Fibroblast of the conjunctiva (primary cell): ENCODE measurements around the gene SDS.
A peak's percentile ranks its signal among the peaks of the same experiment; 100 is the strongest.
"Not testable (repeated sequence)": the region's sequence is repeated elsewhere in the genome, so short reads cannot be mapped to it uniquely, and the experiment has no call there.

Source experiments
- DNase-seq: peaks from one replicate; pipeline ENCODE4 v3.0.0-alpha.2; 2010; ENCODE audit warnings: low read depth

SDS gene

DNA sequence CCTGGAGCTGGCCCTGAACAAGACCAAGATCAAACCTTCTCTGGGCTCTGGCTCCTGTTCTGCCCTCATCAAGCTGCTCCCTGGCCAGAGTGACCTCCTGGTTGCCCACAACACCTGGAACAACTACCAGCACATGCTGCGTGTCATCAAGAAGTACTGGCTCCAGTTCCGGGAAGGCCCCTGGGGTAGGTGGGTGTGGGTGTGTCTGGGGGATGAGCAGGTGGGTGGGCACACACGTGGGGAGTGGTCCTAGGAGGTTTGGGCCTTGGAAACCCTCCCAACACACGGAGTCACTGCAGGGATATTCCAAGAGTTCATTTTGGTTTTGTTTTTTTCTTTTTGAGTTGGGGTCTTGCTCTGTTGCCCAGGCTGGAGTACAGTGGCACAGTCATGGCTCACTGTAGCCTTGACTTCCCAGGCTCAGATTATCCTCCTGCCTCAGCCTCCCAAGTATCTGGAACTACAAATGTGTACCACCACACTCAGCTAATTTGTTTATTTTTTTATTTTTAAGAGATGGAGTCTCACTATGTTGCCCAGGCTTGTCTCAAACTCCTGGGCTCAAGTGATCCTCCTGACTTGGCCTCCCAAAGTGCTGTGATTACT is 28.8 kb downstream of the SDS start:
- DNase-seq = no peak

- DNase-seq = no peak
These were observed 29.7 kb downstream of the SDS start for GRCh38 chr12:113373969-113374368.

DNA sequence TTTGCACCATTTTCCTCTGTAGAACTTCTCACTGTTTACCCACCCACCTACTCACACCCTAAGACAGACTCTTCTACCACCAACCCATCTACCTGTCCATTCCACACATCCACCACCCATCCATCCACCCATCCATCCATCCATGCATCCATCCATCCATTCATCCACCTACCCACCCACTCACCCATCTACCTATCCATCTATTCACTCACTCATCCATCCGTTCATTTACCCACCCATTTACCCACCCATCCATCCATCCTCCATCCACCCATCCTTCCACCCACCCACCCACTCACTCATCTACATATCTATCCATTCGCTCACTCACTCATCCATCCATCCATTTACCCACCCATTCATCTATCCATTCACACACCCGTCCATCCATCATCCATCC is 30.2 kb downstream of the SDS start:
- DNase-seq = no peak

DNA sequence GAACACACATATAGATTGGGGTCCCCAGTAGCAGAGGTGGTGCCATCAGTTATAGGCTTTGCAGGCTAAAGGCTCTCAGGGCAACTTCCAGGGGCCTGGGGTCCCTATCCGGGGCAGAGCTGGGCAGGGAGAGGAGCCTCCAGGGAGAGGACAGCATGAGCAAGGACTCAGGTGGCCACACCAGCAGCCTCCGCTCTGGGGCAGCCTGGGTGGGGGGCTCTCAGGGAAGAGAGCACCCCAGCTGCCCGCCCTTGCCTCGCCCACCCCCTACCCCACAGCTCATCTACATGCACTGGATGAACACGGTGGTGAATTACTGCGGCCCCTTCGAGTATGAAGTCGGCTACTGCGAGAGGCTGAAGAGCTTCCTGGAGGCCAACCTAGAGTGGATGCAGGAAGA is 31.3 kb downstream of the SDS start:
- no peak for DNase-seq

DNA sequence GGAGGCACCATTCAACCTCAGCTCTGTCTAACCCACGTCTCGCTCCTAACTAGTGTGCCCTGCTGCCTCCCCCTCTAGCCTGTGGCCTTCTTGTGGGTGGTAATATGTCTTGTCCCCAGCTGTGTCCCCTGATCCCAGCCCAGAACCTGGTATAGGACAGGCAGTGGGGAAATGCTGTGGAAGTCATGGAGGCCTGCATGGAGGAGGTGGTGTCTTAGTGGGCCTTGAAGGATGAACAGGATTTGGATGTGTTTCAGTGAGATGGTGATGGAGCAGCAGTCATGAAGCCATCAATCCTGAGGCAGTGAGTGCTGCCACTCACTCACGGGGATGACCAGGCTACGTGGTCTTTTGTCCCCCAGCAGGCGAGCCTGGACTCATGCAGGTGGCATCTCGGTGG is 31.9 kb downstream of the SDS start:
- no peak for DNase-seq

- no peak for DNase-seq
These were observed 32.6 kb downstream of the SDS start for GRCh38 chr12:113370923-113371682.

DNA sequence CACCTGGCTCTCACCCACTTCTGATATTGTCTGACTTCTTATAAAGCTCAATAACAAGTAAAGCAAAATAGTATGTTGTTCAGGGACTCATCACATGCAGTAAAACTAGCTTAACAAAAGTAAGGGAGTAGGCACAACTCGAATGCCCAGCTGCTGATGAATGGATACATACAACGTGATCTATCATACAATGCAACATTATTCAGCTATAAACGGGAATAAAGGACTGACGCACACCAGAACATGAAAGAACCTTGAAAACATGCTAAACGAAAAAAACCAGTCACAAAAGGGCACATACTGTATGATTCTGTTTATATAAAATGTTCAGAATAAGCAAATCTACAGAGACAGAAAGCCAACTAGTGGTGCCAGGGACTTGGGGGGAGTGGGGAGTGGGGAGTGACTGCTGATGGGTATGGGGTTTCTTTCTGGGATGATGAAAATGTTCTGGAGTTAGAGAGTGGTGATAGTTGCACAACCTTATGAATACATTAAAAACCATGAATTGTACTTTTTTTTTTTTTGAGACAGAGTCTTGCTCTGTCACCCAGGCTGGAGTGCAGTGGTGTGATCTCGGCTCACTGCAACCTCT is 34.2 kb downstream of the SDS start:
- no peak for DNase-seq

DNA sequence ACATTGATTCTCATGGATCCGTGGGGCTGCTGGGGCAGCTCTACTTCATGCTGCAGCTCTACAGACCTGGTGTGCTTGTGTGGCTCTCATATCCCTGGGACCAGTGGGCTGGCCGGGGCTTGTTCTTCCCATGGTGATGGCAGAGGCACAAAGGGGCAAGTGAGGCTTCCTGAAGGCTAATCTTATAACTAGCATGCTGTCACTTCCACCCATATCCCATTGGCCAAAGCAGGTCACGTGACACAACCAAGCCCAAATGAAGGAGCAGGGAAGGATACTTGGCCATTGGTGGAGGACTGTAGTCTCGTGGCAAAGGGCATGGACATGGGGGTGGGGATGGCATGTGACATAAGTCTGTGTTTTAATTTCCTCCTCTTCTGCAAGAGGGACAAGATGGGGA is 35.4 kb downstream of the SDS start:
- no peak for DNase-seq

DNA sequence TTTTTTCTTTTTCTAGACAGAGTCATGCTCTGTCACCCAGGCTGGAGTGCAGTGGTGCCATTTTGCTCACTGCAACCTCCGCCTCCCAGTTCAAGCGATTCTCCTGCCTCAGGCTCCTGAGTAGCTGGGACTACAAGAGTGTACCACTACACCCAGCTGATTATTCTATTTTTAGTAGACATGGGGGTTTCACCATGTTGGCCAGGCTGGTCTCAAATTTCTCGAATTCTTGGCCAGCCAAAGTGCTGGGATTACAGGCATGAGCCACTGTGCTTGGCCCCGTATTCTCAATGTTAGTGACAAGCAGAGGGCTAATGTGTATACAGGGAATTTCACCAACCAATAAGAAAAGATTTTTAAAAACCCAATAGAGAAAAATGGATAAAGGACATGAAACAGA is 36.9 kb downstream of the SDS start:
- no peak for DNase-seq

GRCh38 chr12:113365639-113366395 is 37.9 kb downstream of the SDS start:
- DNase-seq = no peak

GRCh38 chr12:113364698-113365097 is 39.0 kb downstream of the SDS start:
- DNase-seq = no peak

DNA sequence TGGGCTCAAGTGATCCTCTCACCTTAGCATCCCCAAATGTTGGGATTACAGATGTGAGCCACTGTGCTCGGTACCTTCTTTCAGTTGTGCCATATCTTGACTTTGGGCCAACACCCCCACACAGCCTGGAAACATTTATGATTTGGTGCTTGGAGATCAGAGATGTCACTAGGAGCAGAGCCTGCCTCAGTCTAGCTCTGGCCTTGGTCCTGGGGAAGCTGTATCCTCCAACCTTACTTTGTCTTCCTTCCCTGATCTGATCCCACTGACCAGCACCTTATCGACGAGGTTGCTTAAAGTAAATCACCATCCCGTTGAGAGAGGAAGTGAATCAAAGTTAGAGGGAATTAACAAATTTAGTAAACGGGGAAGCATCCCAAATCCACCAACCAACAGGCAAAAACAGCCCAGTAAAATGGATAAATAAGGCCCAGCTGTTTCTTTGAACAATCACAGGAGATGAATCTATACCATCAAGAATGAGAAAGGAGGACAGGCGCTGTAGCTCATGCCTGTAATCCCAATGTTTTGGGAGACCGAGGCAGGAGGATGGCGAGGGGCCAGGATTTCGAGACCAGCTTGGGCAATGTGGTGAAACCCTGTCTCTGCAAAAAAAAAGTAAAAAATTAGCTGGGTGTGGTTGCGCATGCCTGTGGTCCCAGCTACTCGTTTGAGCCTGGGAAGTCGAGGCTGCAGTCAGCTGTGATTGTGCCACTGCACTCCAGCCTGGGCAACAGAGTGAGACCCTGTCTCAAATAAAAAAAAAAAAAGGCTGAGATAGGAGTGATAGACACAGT is 41.9 kb downstream of the SDS start:
- DNase-seq = no peak

- DNase-seq = no peak
These were observed 43.5 kb downstream of the SDS start for GRCh38 chr12:113359939-113360748.

DNA sequence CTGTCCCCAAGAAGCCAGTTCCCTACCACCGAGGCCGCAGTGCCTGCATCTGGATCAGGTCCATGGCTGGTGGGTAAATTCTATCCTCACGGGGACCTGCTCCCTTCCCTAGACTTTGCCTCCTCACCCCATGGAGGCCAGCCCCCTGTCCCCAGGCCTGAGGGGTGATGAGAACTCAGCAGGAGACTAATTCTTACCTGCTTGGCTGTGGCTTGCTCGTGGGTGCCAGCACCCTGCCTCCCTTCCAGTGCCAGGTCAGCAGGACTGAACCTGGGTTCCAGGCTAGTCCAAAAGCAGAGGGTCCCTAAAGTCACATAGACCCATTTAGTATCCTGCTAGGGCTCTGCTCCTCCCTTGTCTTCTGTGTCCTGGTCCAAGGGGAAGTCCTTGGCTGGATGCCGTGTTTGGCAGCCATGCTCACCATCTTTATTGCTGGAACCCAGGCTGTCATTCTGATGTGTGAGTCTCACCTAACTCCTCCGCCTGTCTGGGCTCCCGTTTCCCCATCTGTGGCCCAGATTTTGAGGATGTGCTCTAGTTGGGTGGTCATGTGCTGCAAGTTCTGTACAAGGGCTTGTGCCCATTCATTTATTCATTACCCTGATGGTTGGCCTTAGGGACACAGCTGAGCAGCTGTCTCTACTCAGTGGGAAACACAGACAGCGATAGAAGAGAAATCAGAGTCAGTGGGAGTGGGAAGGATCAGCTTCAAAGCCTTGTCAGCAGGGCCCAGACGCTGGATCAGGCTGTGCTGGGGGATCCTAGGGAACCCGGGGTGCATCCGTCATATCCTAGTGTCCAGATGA is 44.4 kb downstream of the SDS start:
- no peak for DNase-seq

GRCh38 chr12:113358381-113359132 is 45.1 kb downstream of the SDS start, which contains the start of gene PLBD2:
Gene PLBD2, plus strand, starts transcription at chr12:113358587. Its CDS starts 14 bp downstream, at chr12:113358601.
- peak; percentile 87 for DNase-seq

- not testable (repeated sequence) for DNase-seq
These were observed 49.5 kb downstream of the SDS start for GRCh38 chr12:113354192-113354591.

- no peak for DNase-seq
These were observed 52.6 kb downstream of the SDS start for GRCh38 chr12:113351089-113351488.

- DNase-seq = no peak
These were observed 54.7 kb downstream of the SDS start for GRCh38 chr12:113348849-113349536.

DNA sequence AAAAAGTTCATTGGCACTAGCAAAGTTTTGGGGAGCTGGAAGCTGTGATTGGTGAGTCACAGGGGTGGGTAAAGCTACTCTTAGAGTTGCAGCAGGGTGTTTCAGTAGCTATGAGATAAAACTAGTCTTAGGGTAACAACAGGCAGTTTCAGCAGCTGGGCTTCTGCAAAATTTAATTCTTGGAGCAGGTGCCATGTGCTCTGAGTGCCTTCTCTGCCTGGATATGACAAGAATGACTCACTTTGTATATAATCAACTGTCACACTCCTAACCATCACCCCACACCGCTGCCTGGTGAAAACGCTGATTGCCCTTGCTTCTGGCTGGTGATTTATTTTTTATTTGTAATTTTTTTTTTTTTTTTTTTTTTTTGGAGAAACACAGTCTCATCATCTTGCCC is 55.8 kb downstream of the SDS start:
- no peak for DNase-seq
